Adrenal gland (tissue), 12 donors: Measurements from ENCODE around the gene APBA2. TPM values are rescaled to one million over a fixed set of nuclear protein-coding genes. Genes with fewer than 3 reads are reported as not detected.
A peak's percentile ranks its signal among the peaks of the same experiment; 100 is the strongest.

Source experiments
- DNase-seq, 7 donors: peaks; one replicate each; pipeline ENCODE4 v3.0.0-alpha.2; 2019 to 2020
- H3K27ac ChIP-seq, 5 donors: fragments of 200-600 bp; sonication (generic) in 4 of 5; 1 replicate in 3 of 5; 2 replicates in 2 of 5; pipeline versions ENCODE4 v1.5.1 to v1.8.0; 2016 to 2020; ENCODE audit warnings: mild to moderate bottlenecking in 1 of 5
- H3K27me3 ChIP-seq: fragments of 200-600 bp; 2 replicates; pipeline ENCODE4 v1.8.0; 2021
- H3K36me3 ChIP-seq, 2 donors: fragments of 200-600 bp; replicated peaks in 1 of 2; 1 replicate in 1 of 2; 2 replicates in 1 of 2; pipeline versions ENCODE4 v1.5.1 to v1.8.0; 2018 to 2022
- H3K4me1 ChIP-seq, 2 donors: fragments of 200-600 bp; replicated peaks in 1 of 2; 1 replicate in 1 of 2; 2 replicates in 1 of 2; pipeline versions ENCODE4 v1.5.1 to v1.8.0; 2018 to 2021
- H3K4me3 ChIP-seq, 4 donors: fragments of 200-600 bp; sonication (generic) in 3 of 4; one replicate each; pipeline ENCODE4 v1.5.1; 2016 to 2018
- H3K9me3 ChIP-seq, 3 donors: fragments of 200-600 bp; sonication (generic) in 1 of 3; replicated peaks in 1 of 3; 1 replicate in 2 of 3; 2 replicates in 1 of 3; pipeline versions ENCODE4 v1.5.1 to v1.8.0; 2016 to 2021
- POLR2A ChIP-seq, 2 donors: fragments of 450-650 bp; IDR thresholded peaks; one replicate each; pipeline ENCODE4 v1.6.1; 2017; ENCODE audit warnings: antibody characterized with exemption in 2 of 2, mild to moderate bottlenecking in 2 of 2, moderate library complexity in 1 of 2
- WGBS, 4 donors: extraction: QIAGEN DNeasy Blood & Tissue Kit in 2 of 4; methylation state at CpG; one replicate each; pipeline versions ENCODE4 v1.1.5 to v1.1.7; 2013 to 2017; 5-methylcytosine and 5-hydroxymethylcytosine counted together
- intact Hi-C, 2 donors: fragments of 100-400 bp; cut with DNase I; formaldehyde crosslinking; loops; one replicate each; pipeline versions ENCODE4 v1.14.1 to v1.15.0; 2022 to 2023
- polyA plus RNA-seq, 3 donors: library from polyadenylated mRNA; stranded (reverse); fragments of 200-250 nt in 2 of 3; fragments of 350-450 nt in 1 of 3; fragmentation: Illumina TruSeq in 1 of 3; extraction: RNeasy Lipid Tissue Mini Kit (QIAGEN cat#74804) in 1 of 3; gene quantifications; one replicate each; pipeline ENCODE4 v1.2.3, GENCODE V29; 2013 to 2014
- total RNA-seq, 9 donors: library from RNA; depleted of rRNA in 4 of 9; stranded (reverse); fragments of >200 nt in 4 of 9; fragments of 120-200 nt in 1 of 9; fragmentation: NEBNext Ultra II Directional in 1 of 9; extraction: Animal tissue kit (Norgen Biotek cat#: 25700) in 1 of 9; gene quantifications; one replicate each; pipeline versions ENCODE4 v1.1.0 to v1.2.4, GENCODE V29; 2013 to 2023
- TF ChIP-seq, protein P1 (sequence below), 6 experiments: fragments of 450-650 bp in 4 of 6; fragments of 200-600 bp in 2 of 6; sonication (generic) in 1 of 6; IDR thresholded peaks; 1 replicate in 5 of 6; 2 replicates in 1 of 6; pipeline versions ENCODE4 v1.5.1 to v1.8.0; 2016 to 2021; ENCODE audit warnings: antibody characterized with exemption in 6 of 6, mild to moderate bottlenecking in 2 of 6, moderate library complexity in 1 of 6
- donor health status: healthy with polysubstance abuse.
- donor health status: Bipolar disorder and iron deficiency.
- donor health status: DM: yes; HTN: yes; CAD: no.
- donor health status: DM: no; HTN: no; CAD: no.
- donor health status: DM: no; HTN: no; CAD: no.
- donor health status: DM: yes; HTN: yes; CAD: no.

Gene APBA2
- total and polyA plus RNA-seq, 12 donors = 2.1 to 13.2 (median 4.7) TPM

DNA sequence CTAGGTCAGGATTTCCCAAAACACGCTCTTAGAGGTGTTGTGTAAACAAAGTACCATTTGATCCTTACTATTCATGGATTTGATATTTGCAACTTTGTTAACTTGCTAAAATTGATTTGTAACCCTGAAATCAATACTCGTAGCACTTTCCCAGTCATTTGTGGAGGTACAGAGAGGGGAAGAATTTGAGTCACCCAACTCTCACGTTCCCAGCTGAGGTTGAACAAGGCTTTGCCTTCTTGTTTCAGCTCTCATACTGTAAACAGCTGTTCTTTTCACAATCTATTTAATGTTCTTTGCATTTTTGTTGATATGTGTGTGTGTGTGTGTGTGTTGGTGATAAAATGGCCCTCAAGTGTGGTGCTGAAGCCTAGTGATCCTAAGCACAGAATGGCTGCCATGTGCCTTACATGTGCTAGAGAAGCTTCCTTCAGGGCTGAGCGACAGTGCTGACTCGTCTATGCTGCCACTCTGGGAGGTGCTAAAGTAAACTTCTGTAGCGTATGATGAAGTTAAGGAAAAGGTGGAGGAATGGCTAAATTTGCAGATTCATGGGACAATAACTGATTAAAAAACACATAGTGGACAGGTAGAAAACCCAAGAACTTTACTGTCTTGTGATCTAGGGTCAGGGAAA is 173.2 kb downstream of the APBA2 start:
- no peaks in the 10 kb centered on the region for H3K9me3 ChIP-seq
- H3K4me1 ChIP-seq = no peaks in the 10 kb centered on the region
- no peak for TF ChIP-seq POLR2A (IDR thresholded peaks at IDR 0.05)
- TF ChIP-seq, protein P1, sequence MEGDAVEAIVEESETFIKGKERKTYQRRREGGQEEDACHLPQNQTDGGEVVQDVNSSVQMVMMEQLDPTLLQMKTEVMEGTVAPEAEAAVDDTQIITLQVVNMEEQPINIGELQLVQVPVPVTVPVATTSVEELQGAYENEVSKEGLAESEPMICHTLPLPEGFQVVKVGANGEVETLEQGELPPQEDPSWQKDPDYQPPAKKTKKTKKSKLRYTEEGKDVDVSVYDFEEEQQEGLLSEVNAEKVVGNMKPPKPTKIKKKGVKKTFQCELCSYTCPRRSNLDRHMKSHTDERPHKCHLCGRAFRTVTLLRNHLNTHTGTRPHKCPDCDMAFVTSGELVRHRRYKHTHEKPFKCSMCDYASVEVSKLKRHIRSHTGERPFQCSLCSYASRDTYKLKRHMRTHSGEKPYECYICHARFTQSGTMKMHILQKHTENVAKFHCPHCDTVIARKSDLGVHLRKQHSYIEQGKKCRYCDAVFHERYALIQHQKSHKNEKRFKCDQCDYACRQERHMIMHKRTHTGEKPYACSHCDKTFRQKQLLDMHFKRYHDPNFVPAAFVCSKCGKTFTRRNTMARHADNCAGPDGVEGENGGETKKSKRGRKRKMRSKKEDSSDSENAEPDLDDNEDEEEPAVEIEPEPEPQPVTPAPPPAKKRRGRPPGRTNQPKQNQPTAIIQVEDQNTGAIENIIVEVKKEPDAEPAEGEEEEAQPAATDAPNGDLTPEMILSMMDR (IDR thresholded peaks at IDR 0.05) = no peak
- no peak overlapping the region for H3K27ac ChIP-seq
- WGBS, 4 donors = 85 to 89% (median 89%) methylated on average over 6 of the region's 6 CpGs
- intact Hi-C loops = no loop called here
- H3K4me3 ChIP-seq = no peak overlapping the region
- no peaks in the 10 kb centered on the region for H3K27me3 ChIP-seq
- DNase-seq = no peak
- no peaks in the 10 kb centered on the region for H3K36me3 ChIP-seq

DNA sequence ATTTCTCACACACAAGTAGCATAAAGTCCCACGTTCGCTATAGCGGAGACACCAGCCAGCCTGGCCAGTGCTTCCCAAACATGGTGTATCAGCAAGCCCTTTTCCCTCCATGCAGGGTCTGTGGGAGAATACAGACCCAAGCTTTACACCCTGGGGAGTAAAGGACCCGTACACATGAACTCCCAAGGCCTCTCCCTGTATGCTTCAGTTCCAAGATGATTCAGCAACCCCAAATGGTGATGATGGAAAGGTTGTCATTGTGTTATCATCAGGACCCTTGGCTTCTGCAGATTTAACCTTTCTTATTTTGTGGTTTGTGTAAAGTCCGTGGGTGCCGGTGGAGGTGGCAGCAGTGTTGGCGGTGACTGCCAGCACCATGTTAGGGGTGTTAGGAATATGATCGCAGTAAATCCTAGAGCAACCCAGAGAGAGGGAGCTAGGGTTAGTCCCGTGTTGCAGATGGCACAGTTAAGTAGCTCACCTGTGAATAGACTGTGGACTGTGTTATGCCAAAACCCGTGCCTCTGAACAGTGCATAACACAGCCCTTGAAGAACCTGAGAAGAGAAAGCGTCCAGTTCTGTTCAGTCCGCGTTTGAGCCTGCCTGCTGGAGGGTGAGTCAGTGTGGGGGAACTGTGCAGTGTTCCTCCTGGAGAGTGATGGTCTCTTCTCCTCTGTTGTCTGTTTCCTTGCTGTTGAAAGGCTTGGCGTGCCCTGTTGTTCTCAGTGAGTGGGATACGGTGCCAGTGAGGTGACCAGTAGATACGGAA is 174.3 kb downstream of the APBA2 start:
- H3K9me3 ChIP-seq = no peaks in the 10 kb centered on the region
- WGBS, 4 donors = 82 to 92% (median 89%) methylated on average over 16 of the region's 16 CpGs

DNA sequence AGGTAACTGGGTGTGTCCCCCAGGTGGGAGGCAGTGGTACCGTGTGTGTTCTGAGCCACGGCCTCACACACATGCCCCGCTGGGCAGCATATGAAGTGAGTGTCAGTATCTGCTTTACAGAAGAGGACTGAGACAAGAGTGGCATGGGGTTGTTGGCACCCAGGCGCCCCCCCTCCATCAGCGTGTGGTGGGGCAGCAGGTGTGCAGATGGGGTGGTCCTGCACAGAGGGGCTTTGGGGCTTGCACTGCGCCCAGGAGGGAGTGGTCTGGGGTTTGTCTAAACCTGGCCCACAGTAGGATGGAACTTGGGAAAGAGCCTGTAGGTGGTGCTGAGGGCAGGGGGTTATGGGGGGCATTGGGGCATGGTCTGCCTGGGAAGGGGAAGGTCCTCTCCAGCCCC is 176.0 kb downstream of the APBA2 start:
- intact Hi-C loops = no loop called here
- no peak for TF ChIP-seq POLR2A (IDR thresholded peaks at IDR 0.05)
- TF ChIP-seq, protein P1 (IDR thresholded peaks at IDR 0.05) = no peak
- Histone ChIP-seq H3K36me3 (no peaks in the 10 kb centered on the region), H3K4me1 (no peaks in the 10 kb centered on the region), H3K9me3 (no peaks in the 10 kb centered on the region), H3K4me3 (no peak overlapping the region), H3K27ac (no peak overlapping the region), H3K27me3 (no peaks in the 10 kb centered on the region)
- 91 to 96% (median 94%) methylated on average over 6 of the region's 6 CpGs for WGBS, 4 donors
- DNase-seq = peak in 1 of 7 donors; percentile 27

More for the DNA sequence above, 174.3 kb downstream of the APBA2 start:
- DNase-seq = no peak
- Histone ChIP-seq H3K36me3 (no peaks in the 10 kb centered on the region), H3K4me3 (no peak overlapping the region), H3K27ac (no peak overlapping the region), H3K4me1 (no peaks in the 10 kb centered on the region), H3K27me3 (no peaks in the 10 kb centered on the region)
- intact Hi-C loops = no loop called here
- TF ChIP-seq, protein P1 (IDR thresholded peaks at IDR 0.05) = no peak
- TF ChIP-seq POLR2A (IDR thresholded peaks at IDR 0.05) = no peak

DNA sequence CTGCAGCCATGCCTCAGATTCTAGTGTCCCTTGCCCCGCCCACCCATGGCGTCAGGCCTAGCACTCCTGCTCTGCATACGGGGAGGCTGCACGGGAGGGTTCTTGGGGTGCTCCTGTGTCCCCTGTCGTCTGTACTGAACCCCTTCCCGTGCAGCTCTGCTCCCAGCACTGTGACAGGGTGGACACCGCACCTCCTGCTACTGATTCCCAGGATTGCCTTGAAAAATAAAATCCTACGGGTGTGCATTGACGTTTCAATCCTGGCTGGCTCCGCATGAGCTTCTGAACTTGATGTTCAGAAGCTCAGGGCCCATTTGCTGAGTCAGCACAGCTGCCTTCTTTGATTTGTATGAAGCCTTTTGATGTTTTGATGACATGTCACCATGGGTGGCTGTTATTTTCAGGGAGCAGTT is 176.4 kb downstream of the APBA2 start:
- no peak overlapping the region for H3K4me3 ChIP-seq
- no peaks in the 10 kb centered on the region for H3K27me3 ChIP-seq
- H3K9me3 ChIP-seq = no peaks in the 10 kb centered on the region
- H3K27ac ChIP-seq = no peak overlapping the region
- DNase-seq = peak in 1 of 7 donors; percentile 51
- H3K4me1 ChIP-seq = no peaks in the 10 kb centered on the region
- no peaks in the 10 kb centered on the region for H3K36me3 ChIP-seq
- TF ChIP-seq, protein P1 (IDR thresholded peaks at IDR 0.05) = no peak
- no peak for TF ChIP-seq POLR2A (IDR thresholded peaks at IDR 0.05)
- intact Hi-C loops = no loop called here
- WGBS, 4 donors = 58 to 71% (median 66%) methylated on average over 5 to 10 of the region's 10 CpGs
